ENCODE results near the gene TFAP2C. TPM values are rescaled to one million over a fixed set of nuclear protein-coding genes. Genes with fewer than 3 reads are reported as not detected.

The TFAP2C gene
- total RNA-seq, 1 experiment from 2014 or later, result 6.9 TPM

GRCh38 chr20:56601166-56601565 is 27.9 kb upstream of the TFAP2C start:
- no TSS peak for BruUV-seq (replicated peaks)
- ChIA-PET CTCF (no interaction called here), RAD21 (ENCODE audit: low non-redundant PET in 1 of 2, low total read pairs in 2 of 2, uncharacterized antibody in 2 of 2, unreplicated experiment in 2 of 2) (no interaction called here), POLR2A (no interaction called here)
- H3K36me3 ChIP-seq (ENCODE audit: control insufficient read depth in 1 of 2, insufficient read depth in 2 of 2, low read length in 2 of 2), result no peaks in the 10 kb centered on the region
- peaks cover 11 to 14% of the 10 kb centered on the region in 2 experiments for H3K4me1 ChIP-seq (ENCODE audit: control insufficient read depth in 1 of 2, insufficient read depth in 2 of 2, low read length in 2 of 2)
- H3K4me3 ChIP-seq (replicated peaks in 1 of 2; ENCODE audit: low read depth in 1 of 2, low read length in 2 of 2), result no peak overlapping the region
- DNase-seq (ENCODE audit: low read depth, low spot score) (no peak), ATAC-seq (no peak)
- no peaks in the 10 kb centered on the region for H4K20me1 ChIP-seq (ENCODE audit: insufficient read depth)
- H3K9me2 ChIP-seq (ENCODE audit: insufficient read depth), result no peaks in the 10 kb centered on the region
- TF ChIP-seq ELF1 (IDR thresholded peaks at IDR 0.05; ENCODE audit: borderline replicate concordance, low read depth), result no peak
- no peak for TF ChIP-seq REST (IDR thresholded peaks at IDR 0.05; ENCODE audit: low read depth)
- no peak for TF ChIP-seq POLR2AphosphoS5 (IDR thresholded peaks at IDR 0.05; ENCODE audit: low read depth, low read length)
- no peak overlapping the region for H2AFZ ChIP-seq (ENCODE audit: low read depth, low read length, poor library complexity, severe bottlenecking)
- H3K27me3 ChIP-seq (ENCODE audit: insufficient read depth, low read length), result no peaks in the 10 kb centered on the region
- H3K9ac ChIP-seq (ENCODE audit: low read length), result no peak overlapping the region
- H3K9me3 ChIP-seq (ENCODE audit: control insufficient read depth in 1 of 2, insufficient read depth in 1 of 2, low read depth in 1 of 2, low read length in 2 of 2), result no peaks in the 10 kb centered on the region
- no peak overlapping the region for H3K27ac ChIP-seq (ENCODE audit: low read depth, low read length)
- no peak overlapping the region for H3K4me2 ChIP-seq (ENCODE audit: low read length)
- H3K79me2 ChIP-seq (ENCODE audit: insufficient read depth, low read length), result no peaks in the 10 kb centered on the region
- intact Hi-C loops (cut with micrococcal nuclease), result no loop called here

- no peak overlapping the region for H3K27ac ChIP-seq (ENCODE audit: low read depth, low read length)
- no peaks in the 10 kb centered on the region for H3K79me2 ChIP-seq (ENCODE audit: insufficient read depth, low read length)
- no peak overlapping the region for H3K9ac ChIP-seq (ENCODE audit: low read length)
- H3K9me3 ChIP-seq (ENCODE audit: control insufficient read depth in 1 of 2, insufficient read depth in 1 of 2, low read depth in 1 of 2, low read length in 2 of 2), result no peaks in the 10 kb centered on the region
- H2AFZ ChIP-seq (ENCODE audit: low read depth, low read length, poor library complexity, severe bottlenecking), result no peak overlapping the region
- POLR2A ChIA-PET, result interaction anchor here (1.0 kb wide), 1 partner anchor 24 kb away, joined by 5 read pairs; the partner anchor contains the start of gene TFAP2C
- no peak for TF ChIP-seq EZH2phosphoT487 (IDR thresholded peaks at IDR 0.05; ENCODE audit: borderline replicate concordance)
- no peak for TF ChIP-seq EGR1 (IDR thresholded peaks at IDR 0.05; ENCODE audit: low read depth)
- no peak for TF ChIP-seq SIN3A (IDR thresholded peaks at IDR 0.05; ENCODE audit: low read depth)
- TF ChIP-seq ZFX (IDR thresholded peaks at IDR 0.05), result no peak
- TF ChIP-seq POLR2A (IDR thresholded peaks at IDR 0.05; ENCODE audit: borderline replicate concordance, extremely low read depth, insufficient read depth, insufficient read length), result no peak
- TF ChIP-seq SP1 (IDR thresholded peaks at IDR 0.05; ENCODE audit: low read depth), result no peak
- TF ChIP-seq TCF7L2 (IDR thresholded peaks at IDR 0.05; ENCODE audit: borderline replicate concordance, extremely low read depth, insufficient read depth, insufficient read length), result no peak
- TF ChIP-seq JUND (IDR thresholded peaks at IDR 0.05), result no peak
- CTCF ChIA-PET, result no interaction called here
- RAD21 ChIA-PET (ENCODE audit: low non-redundant PET in 1 of 2, low total read pairs in 2 of 2, uncharacterized antibody in 2 of 2, unreplicated experiment in 2 of 2), result no interaction called here
- peaks cover 24 to 30% of the 10 kb centered on the region in 2 experiments for H3K4me1 ChIP-seq (ENCODE audit: control insufficient read depth in 1 of 2, insufficient read depth in 2 of 2, low read length in 2 of 2)
- no peak for DNase-seq (ENCODE audit: low read depth, low spot score)
- no peak overlapping the region for H3K4me2 ChIP-seq (ENCODE audit: low read length)
- intact Hi-C loops (cut with micrococcal nuclease), result loop anchor here (5.0 kb wide), 1 partner anchor 183 kb away; no protein-coding TSS in a partner anchor
- no peaks in the 10 kb centered on the region for H3K27me3 ChIP-seq (ENCODE audit: insufficient read depth, low read length)
- no peak for ATAC-seq
- BruUV-seq (replicated peaks), result no TSS peak
- no peaks in the 10 kb centered on the region for H3K9me2 ChIP-seq (ENCODE audit: insufficient read depth)
- H3K36me3 ChIP-seq (ENCODE audit: control insufficient read depth in 1 of 2, insufficient read depth in 2 of 2, low read length in 2 of 2), result no peaks in the 10 kb centered on the region
- H3K4me3 ChIP-seq (replicated peaks in 1 of 2; ENCODE audit: low read depth in 1 of 2, low read length in 2 of 2), result no peak overlapping the region
- H4K20me1 ChIP-seq (ENCODE audit: insufficient read depth), result no peaks in the 10 kb centered on the region
Observed at GRCh38 chr20:56604673-56605072, 24.4 kb upstream of the TFAP2C start.
